Gastrocnemius medialis (tissue), 4 donors: Measurements from ENCODE around the gene BCDIN3D. TPM values are rescaled to one million over a fixed set of nuclear protein-coding genes. Genes with fewer than 3 reads are reported as not detected.

Experiments
- ATAC-seq, 2 donors: fragments of 150-250 bp; one replicate each; pipeline ENCODE4 v1.9.1; 2016
- DNase-seq, 2 donors: peaks; one replicate each; pipeline ENCODE4 v3.0.0-alpha.2; 2019
- H3K27ac ChIP-seq, 4 donors: fragments of 200-600 bp; sonication (generic); 1 replicate in 1 of 4; 2 replicates in 3 of 4; pipeline ENCODE4 v1.5.1; 2016 to 2018; ENCODE audit warnings: mild to moderate bottlenecking in 2 of 4, moderate library complexity in 1 of 4
- H3K27me3 ChIP-seq, 3 donors: fragments of 200-600 bp; sonication (generic) in 2 of 3; 1 replicate in 1 of 3; 2 replicates in 2 of 3; pipeline versions ENCODE4 v1.5.1 to v1.6.0; 2016 to 2019; ENCODE audit warnings: mild to moderate bottlenecking in 1 of 3, moderate library complexity in 1 of 3
- H3K36me3 ChIP-seq, 2 donors: fragments of 200-600 bp; sonication (generic) in 1 of 2; one replicate each; pipeline ENCODE4 v1.5.1; 2017 to 2018
- H3K4me1 ChIP-seq, 2 donors: fragments of 200-600 bp; sonication (generic) in 1 of 2; one replicate each; pipeline ENCODE4 v1.5.1; 2016 to 2017; ENCODE audit warnings: mild to moderate bottlenecking in 2 of 2
- H3K4me3 ChIP-seq, 4 donors: fragments of 200-600 bp; sonication (generic) in 3 of 4; 1 replicate in 1 of 4; 2 replicates in 3 of 4; pipeline ENCODE4 v1.5.1; 2016 to 2019; ENCODE audit warnings: mild to moderate bottlenecking in 2 of 4
- H3K9me3 ChIP-seq, 3 donors: fragments of 200-600 bp; sonication (generic) in 2 of 3; 1 replicate in 1 of 3; 2 replicates in 2 of 3; pipeline ENCODE4 v1.5.1; 2016 to 2019
- POLR2A ChIP-seq, 2 donors: fragments of 450-650 bp; IDR thresholded peaks; one replicate each; pipeline ENCODE4 v1.6.1; 2017; ENCODE audit warnings: antibody characterized with exemption in 2 of 2, mild to moderate bottlenecking in 2 of 2, moderate library complexity in 2 of 2
- in situ Hi-C, 4 donors: fragments of 200-750 bp; cut with MboI; loops; one replicate each; pipeline versions ENCODE4 v1.15.0 to v1.8.0; 2017; ENCODE audit warnings: low sequenced_read_pairs in 4 of 4
- intact Hi-C: fragments of 100-400 bp; cut with DNase I; formaldehyde crosslinking; loops from one replicate; pipeline ENCODE4 v1.15.1; 2023; ENCODE audit warnings: low total_unique reads
- total RNA-seq, 4 donors: library from RNA; depleted of rRNA; stranded (reverse); fragments of >200 nt; gene quantifications; one replicate each; pipeline versions ENCODE4 v1.1.0 to v1.2.3, GENCODE V29; 2016
- TF ChIP-seq, protein P1 (sequence below), 5 experiments: fragments of 450-650 bp in 3 of 5; fragments of 200-600 bp in 2 of 5; sonication (generic) in 2 of 5; IDR thresholded peaks in 4 of 5; conservative IDR thresholded peaks in 1 of 5; 1 replicate in 4 of 5; 2 replicates in 1 of 5; pipeline ENCODE4 v1.5.1; 2016 to 2019; ENCODE audit warnings: antibody characterized with exemption in 5 of 5, mild to moderate bottlenecking in 3 of 5, moderate library complexity in 3 of 5

The BCDIN3D gene
- total RNA-seq, 4 donors from 2014 or later, result 1.2 to 2.7 (median 2.3) TPM

DNA sequence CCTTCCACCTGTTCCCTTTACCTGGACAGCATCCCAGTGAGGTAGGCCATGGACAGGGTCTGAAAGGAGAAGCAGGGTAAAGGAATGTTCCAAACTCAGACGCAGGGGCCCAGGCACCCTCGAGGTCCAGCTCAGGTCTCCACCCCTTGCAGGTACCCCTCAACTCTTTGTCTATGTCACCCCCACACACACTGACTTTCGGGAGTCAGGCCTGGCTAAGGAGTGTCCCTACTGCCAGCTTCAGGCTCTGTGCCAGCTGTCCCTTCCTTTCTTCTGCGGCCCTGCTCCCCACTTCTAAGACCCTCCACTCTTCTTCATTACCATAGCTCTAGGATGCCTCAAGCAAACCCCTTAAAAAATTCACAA is 47.2 kb upstream of the BCDIN3D start:
- Histone ChIP-seq H3K9me3 (no peaks in the 10 kb centered on the region), H3K36me3 (no peaks in the 10 kb centered on the region), H3K4me1 (no peaks in the 10 kb centered on the region), H3K4me3 (no peak overlapping the region), H3K27ac (no peak overlapping the region), H3K27me3 (no peaks in the 10 kb centered on the region)
- ATAC-seq (no peak), DNase-seq (no peak)
- TF ChIP-seq POLR2A (IDR thresholded peaks at IDR 0.05), result no peak
- TF ChIP-seq, protein P1, sequence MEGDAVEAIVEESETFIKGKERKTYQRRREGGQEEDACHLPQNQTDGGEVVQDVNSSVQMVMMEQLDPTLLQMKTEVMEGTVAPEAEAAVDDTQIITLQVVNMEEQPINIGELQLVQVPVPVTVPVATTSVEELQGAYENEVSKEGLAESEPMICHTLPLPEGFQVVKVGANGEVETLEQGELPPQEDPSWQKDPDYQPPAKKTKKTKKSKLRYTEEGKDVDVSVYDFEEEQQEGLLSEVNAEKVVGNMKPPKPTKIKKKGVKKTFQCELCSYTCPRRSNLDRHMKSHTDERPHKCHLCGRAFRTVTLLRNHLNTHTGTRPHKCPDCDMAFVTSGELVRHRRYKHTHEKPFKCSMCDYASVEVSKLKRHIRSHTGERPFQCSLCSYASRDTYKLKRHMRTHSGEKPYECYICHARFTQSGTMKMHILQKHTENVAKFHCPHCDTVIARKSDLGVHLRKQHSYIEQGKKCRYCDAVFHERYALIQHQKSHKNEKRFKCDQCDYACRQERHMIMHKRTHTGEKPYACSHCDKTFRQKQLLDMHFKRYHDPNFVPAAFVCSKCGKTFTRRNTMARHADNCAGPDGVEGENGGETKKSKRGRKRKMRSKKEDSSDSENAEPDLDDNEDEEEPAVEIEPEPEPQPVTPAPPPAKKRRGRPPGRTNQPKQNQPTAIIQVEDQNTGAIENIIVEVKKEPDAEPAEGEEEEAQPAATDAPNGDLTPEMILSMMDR (IDR thresholded peaks at IDR 0.05 in 4 of 5, conservative IDR thresholded peaks at IDR 0.05 in 1 of 5), result no peak
- in situ Hi-C loops, result no loop called here
- intact Hi-C loops, result no loop called here

DNA sequence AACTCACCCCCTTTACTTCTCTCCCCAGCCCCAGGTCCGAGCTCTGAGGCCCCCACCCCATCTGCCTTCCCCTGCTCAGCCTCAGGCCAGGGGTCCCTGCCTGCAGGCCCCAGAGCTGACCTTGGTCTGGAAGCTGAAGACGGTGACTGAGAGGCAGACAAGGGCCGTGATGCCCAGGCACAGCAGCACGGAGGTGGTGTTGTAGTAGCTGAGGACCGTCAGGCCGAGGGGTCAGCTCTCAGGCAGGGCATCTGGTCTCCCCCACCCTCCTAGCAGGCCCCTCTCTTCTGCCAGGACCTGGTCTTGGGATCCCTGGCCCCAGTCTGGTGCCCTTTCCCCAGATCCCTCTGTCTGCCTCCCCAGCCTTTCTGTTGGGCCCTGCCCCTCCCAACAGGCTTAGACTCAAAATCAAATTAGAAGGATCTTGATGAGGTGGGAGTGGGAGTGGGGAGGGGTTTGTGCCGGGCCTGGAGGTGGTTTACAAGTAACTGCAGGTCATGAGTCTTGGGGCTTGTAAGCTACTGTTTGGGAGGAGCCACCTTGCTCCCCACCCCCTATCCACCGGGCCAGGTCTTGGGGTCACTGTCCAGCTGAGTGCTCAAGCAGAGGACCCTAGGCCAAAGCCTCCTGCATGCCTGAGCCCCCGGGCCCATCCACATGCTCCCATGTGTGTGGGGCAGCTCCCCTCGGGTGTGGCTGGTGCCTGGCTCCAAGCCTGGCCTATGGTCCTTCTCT is 46.6 kb upstream of the BCDIN3D start:
- Histone ChIP-seq H3K4me3 (no peak overlapping the region), H3K27ac (no peak overlapping the region), H3K27me3 (no peaks in the 10 kb centered on the region), H3K4me1 (no peaks in the 10 kb centered on the region), H3K36me3 (no peaks in the 10 kb centered on the region), H3K9me3 (no peaks in the 10 kb centered on the region)
- in situ Hi-C loops (no loop called here), intact Hi-C loops (no loop called here)
- TF ChIP-seq POLR2A (IDR thresholded peaks at IDR 0.05), result no peak
- TF ChIP-seq, protein P1 (IDR thresholded peaks at IDR 0.05 in 4 of 5, conservative IDR thresholded peaks at IDR 0.05 in 1 of 5), result no peak
- no peak for ATAC-seq
- no peak for DNase-seq

DNA sequence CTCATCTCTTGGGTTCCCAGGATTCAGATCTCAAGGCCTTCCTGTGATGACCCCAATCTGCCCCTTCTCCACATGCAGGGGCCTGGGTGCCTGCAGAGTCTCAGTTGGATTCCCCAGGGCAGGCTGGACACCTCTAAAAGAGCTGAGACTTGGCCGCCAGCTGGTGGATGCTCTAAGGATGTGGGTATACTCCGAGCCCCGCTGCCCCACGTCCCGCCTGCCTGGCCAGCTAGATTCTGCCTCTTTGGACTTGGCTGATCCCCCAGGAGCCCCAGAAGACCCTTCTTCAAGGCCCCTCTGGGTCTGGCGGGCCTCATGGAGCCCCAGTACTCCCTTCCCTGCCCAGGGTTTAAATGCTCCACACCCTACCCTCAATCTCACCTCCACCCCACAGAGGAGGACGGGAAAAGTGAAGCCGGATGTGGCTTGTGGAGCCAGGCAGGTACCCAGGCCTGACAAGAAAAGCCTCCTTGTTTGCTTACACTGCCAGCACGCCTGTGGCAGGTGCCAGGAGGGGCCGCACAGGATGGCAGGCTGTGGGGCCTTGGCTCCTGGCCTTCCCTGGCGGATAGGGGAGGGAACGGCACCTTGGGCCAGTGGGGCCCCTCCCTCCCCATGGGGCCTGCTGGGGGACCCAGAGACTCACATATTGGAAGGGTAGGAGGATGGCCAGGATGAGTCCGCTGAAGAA is 45.7 kb upstream of the BCDIN3D start:
- Histone ChIP-seq H3K4me3 (no peak overlapping the region), H3K27me3 (no peaks in the 10 kb centered on the region), H3K4me1 (no peaks in the 10 kb centered on the region), H3K9me3 (no peaks in the 10 kb centered on the region), H3K27ac (no peak overlapping the region), H3K36me3 (no peaks in the 10 kb centered on the region)
- intact Hi-C loops, result no loop called here
- DNase-seq (no peak), ATAC-seq (no peak)
- in situ Hi-C loops, result no loop called here
- no peak for TF ChIP-seq POLR2A (IDR thresholded peaks at IDR 0.05)
- TF ChIP-seq, protein P1 (IDR thresholded peaks at IDR 0.05 in 4 of 5, conservative IDR thresholded peaks at IDR 0.05 in 1 of 5), result no peak

DNA sequence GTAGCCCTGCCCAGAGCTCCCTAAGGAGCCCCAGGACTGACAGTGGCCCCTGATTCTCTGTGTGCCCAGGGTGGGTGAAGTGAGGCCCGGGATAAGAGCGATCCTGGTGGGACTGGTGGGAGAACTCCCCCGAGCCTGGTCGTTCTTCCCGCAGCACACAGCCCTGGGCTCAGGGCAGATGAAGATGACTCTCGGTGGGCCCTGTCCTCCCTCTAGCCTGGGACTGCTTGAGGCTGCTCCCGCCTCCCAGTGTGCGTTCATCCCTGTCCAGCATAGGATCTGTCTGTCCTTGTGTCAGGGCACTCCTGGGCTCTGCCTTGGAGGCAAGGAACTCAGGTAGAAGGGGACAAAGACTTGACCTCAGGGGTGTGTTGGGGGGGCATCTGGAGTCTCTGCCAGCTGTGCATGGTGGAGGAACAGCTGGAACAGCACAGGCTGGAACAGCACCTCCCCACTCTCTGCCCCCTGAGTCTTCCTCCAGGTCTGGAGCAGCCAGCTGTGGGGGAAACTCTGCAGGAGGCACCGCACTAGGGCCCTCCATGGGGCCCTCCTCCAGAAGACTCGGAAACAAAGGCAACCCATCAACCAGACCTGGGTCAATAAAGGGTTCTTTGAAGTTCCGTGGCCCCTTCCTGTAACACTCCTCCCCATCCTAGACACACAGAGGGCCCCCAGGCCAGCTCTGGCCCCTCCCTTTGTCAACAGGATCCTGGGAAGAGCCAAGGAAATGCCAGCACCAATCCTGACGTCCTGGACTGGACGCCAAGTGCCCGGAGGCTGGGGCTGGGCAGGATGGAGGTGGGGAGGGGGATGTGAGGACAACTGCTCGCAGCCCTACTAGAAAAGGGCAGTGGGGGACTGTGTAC is 44.9 kb upstream of the BCDIN3D start:
- in situ Hi-C loops (no loop called here), intact Hi-C loops (no loop called here)
- Histone ChIP-seq H3K4me1 (no peaks in the 10 kb centered on the region), H3K9me3 (no peaks in the 10 kb centered on the region), H3K27ac (no peak overlapping the region), H3K27me3 (no peaks in the 10 kb centered on the region), H3K36me3 (no peaks in the 10 kb centered on the region), H3K4me3 (no peak overlapping the region)
- no peak for TF ChIP-seq POLR2A (IDR thresholded peaks at IDR 0.05)
- TF ChIP-seq, protein P1 (IDR thresholded peaks at IDR 0.05 in 4 of 5, conservative IDR thresholded peaks at IDR 0.05 in 1 of 5), result no peak
- DNase-seq (no peak), ATAC-seq (no peak)
